ENCODE results near the gene APOBEC4.
"Not testable (repeated sequence)": the region's sequence is repeated elsewhere in the genome, so short reads cannot be mapped to it uniquely, and the experiment has no call there.

APOBEC4 gene

DNA sequence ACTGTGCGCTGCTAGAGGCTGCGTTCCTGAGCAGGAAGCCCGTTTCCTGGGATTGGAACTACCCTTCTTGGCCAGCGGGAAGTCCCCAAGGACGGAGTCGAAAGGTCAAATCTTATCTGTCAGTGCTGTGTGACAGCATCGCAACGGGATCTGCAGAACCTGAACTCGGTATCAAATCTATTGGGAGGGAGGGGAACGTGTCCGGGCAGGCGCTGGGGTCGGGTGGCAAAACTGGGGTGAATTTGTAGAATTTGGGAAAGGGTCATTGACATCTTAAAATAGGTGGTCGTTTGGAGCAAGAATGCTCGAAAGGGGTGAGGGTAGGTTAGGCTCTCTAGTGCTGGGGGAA is 16.8 kb downstream of the APOBEC4 start:
- H3K9ac ChIP-seq = peak overlapping the region; percentile 59; the same call in 1 of the 2 replicates
- peaks cover 38% of the 10 kb centered on the region for H4K20me1 ChIP-seq
- no peak overlapping the region for H3K27ac ChIP-seq

GRCh38 chr1:183635606-183636333 is 17.3 kb downstream of the APOBEC4 start, which contains the start of gene ARPC5:
TSS of gene ARPC5 (minus strand) at chr1:183635783. CDS start at chr1:183635659, 124 bp downstream.
- peaks cover 7% of the 10 kb centered on the region for H3K36me3 ChIP-seq
- H3K27me3 ChIP-seq = no peaks in the 10 kb centered on the region
- TF ChIP-seq Cebpa-rat (IDR thresholded peaks at IDR 0.05) = no peak
- H3K4me2 ChIP-seq = peak within 1 kb of the TSS; percentile 96
- H3K4me3 ChIP-seq = peak within 1 kb of the TSS; percentile 95
- no peaks in the 10 kb centered on the region for H3K9me3 ChIP-seq
- H3K27ac ChIP-seq = peak within 1 kb of the TSS; percentile 84
- H3K4me1 ChIP-seq = peaks cover 39% of the 10 kb centered on the region
- peaks cover 43% of the 10 kb centered on the region for H4K20me1 ChIP-seq
- H3K9ac ChIP-seq = peak within 1 kb of the TSS; percentile 91

More for the DNA sequence above, 16.8 kb downstream of the APOBEC4 start:
- H3K27me3 ChIP-seq = no peaks in the 10 kb centered on the region
- no peak for TF ChIP-seq Cebpa-rat (IDR thresholded peaks at IDR 0.05)
- H3K4me1 ChIP-seq = peaks cover 39% of the 10 kb centered on the region
- peak overlapping the region; percentile 96 for H3K4me2 ChIP-seq
- peaks cover 1% of the 10 kb centered on the region for H3K36me3 ChIP-seq
- no peaks in the 10 kb centered on the region for H3K9me3 ChIP-seq
- peak overlapping the region; percentile 95 for H3K4me3 ChIP-seq

DNA sequence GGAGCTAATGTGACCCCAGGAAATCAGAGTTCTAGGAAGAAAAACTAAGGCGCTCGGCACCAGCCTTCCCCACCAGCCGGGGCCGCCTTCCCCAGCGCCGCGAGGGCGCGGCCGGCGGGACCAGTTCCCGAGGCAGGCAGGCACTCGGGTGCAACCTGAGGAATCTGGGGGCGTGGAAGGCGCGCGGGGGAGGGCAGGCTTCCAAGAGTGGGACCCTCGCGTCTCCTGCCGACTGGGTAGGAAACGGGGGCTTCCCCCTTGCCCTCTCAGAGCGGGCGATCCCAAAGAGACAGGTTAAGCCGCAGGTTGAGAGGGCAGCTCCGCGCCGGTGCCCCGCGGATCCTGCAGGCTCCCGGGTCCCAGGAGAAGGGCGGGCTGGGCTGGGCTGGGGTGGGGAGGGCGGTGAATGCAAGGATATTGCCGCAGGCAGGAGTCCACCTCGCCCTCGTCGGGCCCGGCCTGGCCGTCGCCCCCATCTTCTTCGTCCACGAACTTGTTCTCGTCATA is 18.0 kb downstream of the APOBEC4 start:
- no peaks in the 10 kb centered on the region for H3K27me3 ChIP-seq
- H3K27ac ChIP-seq = peak overlapping the region; percentile 84
- H3K9ac ChIP-seq = peak overlapping the region; percentile 91
- peaks cover 46% of the 10 kb centered on the region for H4K20me1 ChIP-seq
- peak overlapping the region; percentile 95 for H3K4me3 ChIP-seq
- H3K4me2 ChIP-seq = peak overlapping the region; percentile 91
- TF ChIP-seq Cebpa-rat (IDR thresholded peaks at IDR 0.05) = no peak
- peaks cover 13% of the 10 kb centered on the region for H3K36me3 ChIP-seq
- H3K9me3 ChIP-seq = no peaks in the 10 kb centered on the region
- peaks cover 39% of the 10 kb centered on the region for H3K4me1 ChIP-seq

DNA sequence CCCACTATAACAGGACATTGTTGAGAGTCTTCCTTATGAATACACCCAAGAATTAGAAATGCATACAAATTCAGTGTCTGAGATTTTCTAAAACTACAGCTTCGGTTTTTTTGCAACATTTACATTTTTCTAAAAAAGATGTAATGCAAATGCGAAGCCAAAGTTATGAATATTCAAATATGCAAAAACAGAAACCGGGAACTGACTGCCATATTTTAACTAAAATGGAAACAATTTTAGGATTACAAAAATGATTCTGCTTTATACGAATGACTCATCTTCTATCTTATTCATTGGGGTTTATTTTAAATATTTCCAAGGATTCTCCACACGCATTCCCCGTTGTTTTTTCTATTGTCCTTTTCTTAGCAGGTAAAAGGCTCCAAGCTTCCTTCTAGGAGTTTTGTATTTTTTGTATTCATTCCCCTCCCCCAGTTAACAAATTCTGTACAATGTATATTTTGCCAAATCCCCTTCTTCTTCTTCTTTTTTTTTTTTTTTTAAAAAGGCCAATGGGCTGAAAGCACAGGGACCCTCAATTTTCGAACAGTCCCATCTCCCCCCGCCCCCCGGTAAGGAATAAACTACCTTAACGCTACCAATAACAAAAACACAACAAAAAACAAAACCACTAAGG is 18.6 kb downstream of the APOBEC4 start:
- peaks cover 39% of the 10 kb centered on the region for H3K4me1 ChIP-seq
- H3K36me3 ChIP-seq = peaks cover 19% of the 10 kb centered on the region
- peak overlapping the region; percentile 95 for H3K4me3 ChIP-seq
- peak overlapping the region; percentile 91 for H3K9ac ChIP-seq
- no peaks in the 10 kb centered on the region for H3K9me3 ChIP-seq
- no peak for TF ChIP-seq Cebpa-rat (IDR thresholded peaks at IDR 0.05)
- H3K27me3 ChIP-seq = no peaks in the 10 kb centered on the region
- peak overlapping the region; percentile 84 for H3K27ac ChIP-seq
- H3K4me2 ChIP-seq = peak overlapping the region; percentile 91
- H4K20me1 ChIP-seq = peaks cover 46% of the 10 kb centered on the region

GRCh38 chr1:183633676-183634343 is 19.3 kb downstream of the APOBEC4 start:
- no peak overlapping the region; the same call in 1 of the 2 replicates for H3K27ac ChIP-seq
- H3K36me3 ChIP-seq = peaks cover 26% of the 10 kb centered on the region
- no peaks in the 10 kb centered on the region for H3K9me3 ChIP-seq
- H3K4me1 ChIP-seq = peaks cover 39% of the 10 kb centered on the region
- H3K4me3 ChIP-seq = peak overlapping the region; percentile 95
- TF ChIP-seq Cebpa-rat (IDR thresholded peaks at IDR 0.05) = no peak
- H3K27me3 ChIP-seq = no peaks in the 10 kb centered on the region
- peaks cover 46% of the 10 kb centered on the region for H4K20me1 ChIP-seq
- peak overlapping the region; percentile 91 for H3K4me2 ChIP-seq
- peak overlapping the region; percentile 91; the same call in 1 of the 2 replicates for H3K9ac ChIP-seq

- peaks cover 51% of the 10 kb centered on the region for H4K20me1 ChIP-seq
- H3K27me3 ChIP-seq = no peaks in the 10 kb centered on the region
- H3K4me2 ChIP-seq = peak overlapping the region; percentile 91
- H3K4me3 ChIP-seq = peak overlapping the region; percentile 95; the same call in 1 of the 2 replicates
- peak overlapping the region; percentile 43; the same call in 1 of the 2 replicates for H3K9ac ChIP-seq
- no peaks in the 10 kb centered on the region for H3K9me3 ChIP-seq
- peaks cover 35% of the 10 kb centered on the region for H3K36me3 ChIP-seq
- no peak for TF ChIP-seq Cebpa-rat (IDR thresholded peaks at IDR 0.05)
- peaks cover 39% of the 10 kb centered on the region for H3K4me1 ChIP-seq
- H3K27ac ChIP-seq = no peak overlapping the region
These were observed 20.2 kb downstream of the APOBEC4 start for GRCh38 chr1:183632964-183633363.

DNA sequence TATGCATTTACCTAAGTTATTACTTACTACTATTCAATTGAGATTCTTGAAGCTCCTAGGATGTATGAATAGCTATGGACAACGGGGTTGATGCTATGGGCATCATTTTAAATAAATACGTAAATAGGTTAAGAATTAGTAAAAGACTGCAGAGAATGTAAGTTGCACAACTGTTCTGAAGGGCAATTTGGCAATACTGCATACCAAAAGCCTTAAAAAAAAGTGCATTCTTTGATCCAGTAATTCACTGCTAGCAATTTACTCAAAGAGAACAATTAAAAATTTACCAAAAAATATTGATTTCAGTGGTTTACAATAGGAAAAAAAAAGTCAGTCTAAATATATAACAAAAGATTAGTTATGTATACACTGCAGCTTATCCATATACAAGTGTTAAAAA is 21.0 kb downstream of the APOBEC4 start:
- no peak for TF ChIP-seq Cebpa-rat (IDR thresholded peaks at IDR 0.05)
- Histone ChIP-seq H3K36me3 (peaks cover 43% of the 10 kb centered on the region), H3K4me3 (no peak overlapping the region), H3K4me2 (peak overlapping the region; percentile 91), H3K9ac (no peak overlapping the region), H4K20me1 (peaks cover 55% of the 10 kb centered on the region), H3K27me3 (no peaks in the 10 kb centered on the region), H3K27ac (no peak overlapping the region), H3K9me3 (no peaks in the 10 kb centered on the region), H3K4me1 (peaks cover 39% of the 10 kb centered on the region)

DNA sequence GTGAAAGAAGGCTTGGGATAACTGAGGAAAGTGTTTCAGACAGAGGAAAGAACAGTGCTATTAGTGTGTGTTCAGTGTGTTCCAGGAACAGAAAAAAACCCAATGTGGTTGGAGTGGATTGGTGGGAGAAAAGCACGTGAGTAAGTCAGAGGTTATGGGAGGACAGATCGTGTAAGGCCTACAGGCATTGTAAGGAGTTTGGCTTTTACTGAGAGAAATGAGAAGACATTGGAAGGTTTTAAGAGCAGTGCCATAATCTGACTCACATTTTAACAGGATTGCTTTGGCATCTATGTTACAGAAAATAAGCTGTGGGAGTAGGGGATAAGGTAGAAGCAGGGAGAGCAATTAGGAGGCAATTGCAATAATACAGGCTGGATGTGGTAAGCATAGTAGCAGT is 22.4 kb downstream of the APOBEC4 start:
- Histone ChIP-seq H3K27ac (no peak overlapping the region), H3K4me2 (no peak overlapping the region), H3K4me1 (peaks cover 28% of the 10 kb centered on the region), H3K36me3 (peaks cover 51% of the 10 kb centered on the region), H3K9ac (no peak overlapping the region), H3K4me3 (no peak overlapping the region), H4K20me1 (peaks cover 55% of the 10 kb centered on the region), H3K27me3 (no peaks in the 10 kb centered on the region), H3K9me3 (no peaks in the 10 kb centered on the region)
- no peak for TF ChIP-seq Cebpa-rat (IDR thresholded peaks at IDR 0.05)

- Histone ChIP-seq H3K27me3 (no peaks in the 10 kb centered on the region), H3K27ac (no peak overlapping the region), H4K20me1 (peaks cover 40% of the 10 kb centered on the region), H3K4me1 (peaks cover 19% of the 10 kb centered on the region), H3K9me3 (no peaks in the 10 kb centered on the region), H3K4me3 (no peak overlapping the region), H3K36me3 (peaks cover 63% of the 10 kb centered on the region), H3K9ac (no peak overlapping the region), H3K4me2 (no peak overlapping the region)
- no peak for TF ChIP-seq Cebpa-rat (IDR thresholded peaks at IDR 0.05)
These were observed 24.6 kb downstream of the APOBEC4 start for GRCh38 chr1:183628537-183628936.

DNA sequence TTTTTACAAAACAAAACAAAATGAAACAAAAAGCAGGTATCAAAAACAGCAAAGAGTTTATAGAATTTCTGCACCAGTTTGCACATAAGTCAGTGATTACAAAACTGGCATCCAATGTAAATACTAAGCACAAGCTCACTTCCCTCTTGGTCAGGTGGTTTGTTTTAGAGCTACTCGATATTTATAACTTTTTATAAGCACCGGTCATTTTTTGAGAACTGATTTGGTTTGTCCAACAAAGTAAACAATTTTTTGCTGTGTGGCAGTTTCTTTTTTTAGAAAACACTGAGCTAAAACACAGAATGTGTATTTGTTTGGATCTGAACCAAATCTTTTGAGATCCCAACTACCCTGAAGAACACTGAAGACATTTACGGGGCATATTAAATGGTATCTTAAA is 26.9 kb downstream of the APOBEC4 start:
- H3K36me3 ChIP-seq = peaks cover 61% of the 10 kb centered on the region
- not testable (repeated sequence) for H3K4me3 ChIP-seq, H3K27ac ChIP-seq, H3K4me1 ChIP-seq, H3K9me3 ChIP-seq, H3K27me3 ChIP-seq, H3K9ac ChIP-seq, H3K4me2 ChIP-seq
- H4K20me1 ChIP-seq = peaks cover 17% of the 10 kb centered on the region; the same call in 1 of the 2 replicates
